Measurements from ENCODE around the gene ARHGAP26.

GRCh38 chr5:143126174-143127019 is 356.2 kb downstream of the ARHGAP26 start:
- no peak for TF ChIP-seq CTCF (IDR thresholded peaks at IDR 0.05)
- no peak for TF ChIP-seq POLR2AphosphoS5 (IDR thresholded peaks at IDR 0.05; ENCODE audit: low read depth, low read length)
